Peyer's patch (tissue), 4 donors: ENCODE data around the gene UBC. TPM values are rescaled to one million over a fixed set of nuclear protein-coding genes. Genes with fewer than 3 reads are reported as not detected.

ENCODE experiments used
- DNase-seq, 3 donors: peaks; one replicate each; pipeline ENCODE4 v3.0.0-alpha.2; 2017 to 2019
- H3K27ac ChIP-seq, 4 donors: fragments of 200-600 bp; sonication (generic); one replicate each; pipeline ENCODE4 v1.5.1; 2016 to 2019
- H3K27me3 ChIP-seq, 2 donors: fragments of 200-600 bp; sonication (generic); one replicate each; pipeline ENCODE4 v1.5.1; 2019
- H3K36me3 ChIP-seq, 3 donors: fragments of 200-600 bp; sonication (generic); one replicate each; pipeline ENCODE4 v1.5.1; 2016 to 2019
- H3K4me1 ChIP-seq, 4 donors: fragments of 200-600 bp; sonication (generic); one replicate each; pipeline ENCODE4 v1.5.1; 2016 to 2019
- H3K4me3 ChIP-seq, 4 donors: fragments of 200-600 bp; sonication (generic); 1 replicate in 3 of 4; 2 replicates in 1 of 4; pipeline ENCODE4 v1.5.1; 2016 to 2019; ENCODE audit warnings: mild to moderate bottlenecking in 1 of 4
- H3K9me3 ChIP-seq, 4 donors: fragments of 200-600 bp; sonication (generic); one replicate each; pipeline ENCODE4 v1.5.1; 2016 to 2019; ENCODE audit warnings: mild to moderate bottlenecking in 1 of 4
- CTCF ChIP-seq, 6 experiments: fragments of 450-650 bp in 4 of 6; fragments of 200-600 bp in 2 of 6; sonication (generic) in 1 of 6; IDR thresholded peaks; one replicate each; pipeline ENCODE4 v1.5.1; 2017 to 2019; ENCODE audit warnings: antibody characterized with exemption in 6 of 6, mild to moderate bottlenecking in 3 of 6, moderate library complexity in 1 of 6
- POLR2A ChIP-seq, 2 donors: fragments of 450-650 bp; IDR thresholded peaks; one replicate each; pipeline ENCODE4 v1.5.1; 2017; ENCODE audit warnings: antibody characterized with exemption in 2 of 2, mild to moderate bottlenecking in 2 of 2, moderate library complexity in 2 of 2
- total RNA-seq, 4 donors: library from RNA; depleted of rRNA; stranded (reverse); fragments of >200 nt; gene quantifications; one replicate each; pipeline ENCODE4 v1.1.0, GENCODE V29; 2016

The UBC gene
- total RNA-seq, 4 donors from 2014 or later = 898 to 2,531 (median 1,185) TPM

- no peak overlapping the region for H3K4me3 ChIP-seq
- no peak for DNase-seq
- H3K4me1 ChIP-seq = peaks cover 0 to 6% (median 0%) of the 10 kb centered on the region in 4 donors
- TF ChIP-seq POLR2A (IDR thresholded peaks at IDR 0.05) = no peak
- no peak for TF ChIP-seq CTCF (IDR thresholded peaks at IDR 0.05)
- H3K27me3 ChIP-seq = no peaks in the 10 kb centered on the region
- H3K36me3 ChIP-seq = no peaks in the 10 kb centered on the region
- H3K9me3 ChIP-seq = no peaks in the 10 kb centered on the region
- H3K27ac ChIP-seq = peak overlapping the region in 2 of 4 donors; percentile 7 to 15
Measured at GRCh38 chr12:124868252-124869058, 46.0 kb downstream of the UBC start.

- Histone ChIP-seq H3K36me3 (no peaks in the 10 kb centered on the region), H3K27ac (no peak overlapping the region), H3K4me3 (no peak overlapping the region), H3K9me3 (no peaks in the 10 kb centered on the region), H3K4me1 (peaks cover 0 to 14% (median 3%) of the 10 kb centered on the region in 4 donors), H3K27me3 (no peaks in the 10 kb centered on the region)
- TF ChIP-seq CTCF (IDR thresholded peaks at IDR 0.05) = no peak
- TF ChIP-seq POLR2A (IDR thresholded peaks at IDR 0.05) = no peak
- no peak for DNase-seq
Measured at GRCh38 chr12:124867401-124867930, 47.0 kb downstream of the UBC start.

GRCh38 chr12:124866883-124867400 lies 47.5 kb downstream of the UBC start:
- Histone ChIP-seq H3K27me3 (no peaks in the 10 kb centered on the region), H3K36me3 (no peaks in the 10 kb centered on the region), H3K4me3 (no peak overlapping the region), H3K9me3 (no peaks in the 10 kb centered on the region), H3K27ac (no peak overlapping the region), H3K4me1 (peaks cover 0 to 19% (median 3%) of the 10 kb centered on the region in 4 donors)
- no peak for DNase-seq
- TF ChIP-seq POLR2A (IDR thresholded peaks at IDR 0.05) = no peak
- no peak for TF ChIP-seq CTCF (IDR thresholded peaks at IDR 0.05)

- Histone ChIP-seq H3K4me3 (no peak overlapping the region), H3K36me3 (no peaks in the 10 kb centered on the region), H3K27ac (no peak overlapping the region), H3K27me3 (no peaks in the 10 kb centered on the region), H3K9me3 (no peaks in the 10 kb centered on the region), H3K4me1 (peaks cover 0 to 20% (median 3%) of the 10 kb centered on the region in 4 donors)
- TF ChIP-seq CTCF (IDR thresholded peaks at IDR 0.05) (no peak), POLR2A (IDR thresholded peaks at IDR 0.05) (no peak)
- DNase-seq = no peak
Measured at GRCh38 chr12:124866195-124866882, 48.1 kb downstream of the UBC start.

- Histone ChIP-seq H3K27me3 (no peaks in the 10 kb centered on the region), H3K4me3 (no peak overlapping the region), H3K4me1 (peaks cover 0 to 20% (median 3%) of the 10 kb centered on the region in 4 donors), H3K36me3 (no peaks in the 10 kb centered on the region), H3K9me3 (no peaks in the 10 kb centered on the region), H3K27ac (no peak overlapping the region)
- DNase-seq = no peak
- TF ChIP-seq POLR2A (IDR thresholded peaks at IDR 0.05) = no peak
- no peak for TF ChIP-seq CTCF (IDR thresholded peaks at IDR 0.05)
Measured at GRCh38 chr12:124865728-124866127, 48.7 kb downstream of the UBC start.
